Type B pancreatic cell (in vitro differentiated cells): ENCODE measurements around the gene CFAP74. TPM values are rescaled to one million over a fixed set of nuclear protein-coding genes. Genes with fewer than 3 reads are reported as not detected.

Source experiments
- DNase-seq: peaks from one replicate; pipeline ENCODE4 v3.0.0; 2021; ENCODE audit warnings: mixed read lengths; ENCODE audit not compliant: unreplicated experiment; ENCODE audit errors: extremely low spot score
- H3K27ac Mint-ChIP-seq: 2 replicates; pipeline ENCODE4 v1.8.0; 2021; ENCODE audit warnings: mild to moderate bottlenecking, mixed read lengths
- H3K27me3 Mint-ChIP-seq: 2 replicates; pipeline ENCODE4 v1.8.0; 2021; ENCODE audit warnings: mixed read lengths
- H3K36me3 Mint-ChIP-seq: 2 replicates; pipeline ENCODE4 v1.8.0; 2021; ENCODE audit warnings: mixed read lengths
- H3K4me1 Mint-ChIP-seq: one replicate; pipeline ENCODE4 v1.8.0; 2021; ENCODE audit warnings: mixed read lengths; ENCODE audit not compliant: unreplicated experiment
- H3K4me3 Mint-ChIP-seq: 2 replicates; pipeline ENCODE4 v1.8.0; 2021; ENCODE audit warnings: mild to moderate bottlenecking, mixed read lengths
- H3K9me3 Mint-ChIP-seq: 2 replicates; pipeline ENCODE4 v1.8.0; 2021; ENCODE audit warnings: mixed read lengths
- total RNA-seq: library from RNA; stranded (reverse); gene quantifications from 2 replicates; pipeline ENCODE4 v1.2.1, GENCODE V29; 2021; ENCODE audit warnings: low replicate concordance
- TF ChIP-seq, protein P1 (sequence below): fragments of 200-600 bp; sonication (generic); conservative IDR thresholded peaks from 2 replicates; pipeline ENCODE4 v1.5.0; 2021; ENCODE audit warnings: antibody characterized with exemption, mild to moderate bottlenecking

CFAP74 gene
- total RNA-seq, 1 donor from 2014 or later = 1.5 TPM

DNA sequence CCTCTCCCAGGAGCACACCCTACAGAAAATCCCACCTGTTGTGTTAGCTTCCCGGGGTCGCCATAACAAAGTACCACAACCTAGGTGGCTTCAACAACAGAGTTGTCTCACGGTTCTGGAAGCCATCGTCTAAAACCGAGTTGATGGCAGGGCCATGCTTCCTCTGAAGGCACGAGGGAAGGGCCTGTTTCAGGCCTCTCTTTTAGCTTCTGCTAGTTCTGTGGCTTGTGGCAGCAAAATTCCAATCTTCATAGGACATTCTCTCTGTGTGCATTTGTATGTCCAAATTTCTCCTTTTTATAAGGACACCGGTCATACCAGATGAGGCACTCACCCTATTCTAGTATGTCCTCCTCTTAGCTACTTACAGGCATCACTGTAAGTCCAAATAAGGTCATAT is 3.2 kb downstream of the CFAP74 start:
- H3K9me3 Mint-ChIP-seq = peaks cover 5% of the 10 kb centered on the region
- TF ChIP-seq, protein P1, sequence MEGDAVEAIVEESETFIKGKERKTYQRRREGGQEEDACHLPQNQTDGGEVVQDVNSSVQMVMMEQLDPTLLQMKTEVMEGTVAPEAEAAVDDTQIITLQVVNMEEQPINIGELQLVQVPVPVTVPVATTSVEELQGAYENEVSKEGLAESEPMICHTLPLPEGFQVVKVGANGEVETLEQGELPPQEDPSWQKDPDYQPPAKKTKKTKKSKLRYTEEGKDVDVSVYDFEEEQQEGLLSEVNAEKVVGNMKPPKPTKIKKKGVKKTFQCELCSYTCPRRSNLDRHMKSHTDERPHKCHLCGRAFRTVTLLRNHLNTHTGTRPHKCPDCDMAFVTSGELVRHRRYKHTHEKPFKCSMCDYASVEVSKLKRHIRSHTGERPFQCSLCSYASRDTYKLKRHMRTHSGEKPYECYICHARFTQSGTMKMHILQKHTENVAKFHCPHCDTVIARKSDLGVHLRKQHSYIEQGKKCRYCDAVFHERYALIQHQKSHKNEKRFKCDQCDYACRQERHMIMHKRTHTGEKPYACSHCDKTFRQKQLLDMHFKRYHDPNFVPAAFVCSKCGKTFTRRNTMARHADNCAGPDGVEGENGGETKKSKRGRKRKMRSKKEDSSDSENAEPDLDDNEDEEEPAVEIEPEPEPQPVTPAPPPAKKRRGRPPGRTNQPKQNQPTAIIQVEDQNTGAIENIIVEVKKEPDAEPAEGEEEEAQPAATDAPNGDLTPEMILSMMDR = no peak
- DNase-seq = no peak
- peak overlapping the region; percentile 64 for H3K27ac Mint-ChIP-seq
- H3K4me3 Mint-ChIP-seq = no peak overlapping the region
- no peaks in the 10 kb centered on the region for H3K36me3 Mint-ChIP-seq
- peaks cover 17% of the 10 kb centered on the region for H3K27me3 Mint-ChIP-seq
- H3K4me1 Mint-ChIP-seq = peaks cover 14% of the 10 kb centered on the region

DNA sequence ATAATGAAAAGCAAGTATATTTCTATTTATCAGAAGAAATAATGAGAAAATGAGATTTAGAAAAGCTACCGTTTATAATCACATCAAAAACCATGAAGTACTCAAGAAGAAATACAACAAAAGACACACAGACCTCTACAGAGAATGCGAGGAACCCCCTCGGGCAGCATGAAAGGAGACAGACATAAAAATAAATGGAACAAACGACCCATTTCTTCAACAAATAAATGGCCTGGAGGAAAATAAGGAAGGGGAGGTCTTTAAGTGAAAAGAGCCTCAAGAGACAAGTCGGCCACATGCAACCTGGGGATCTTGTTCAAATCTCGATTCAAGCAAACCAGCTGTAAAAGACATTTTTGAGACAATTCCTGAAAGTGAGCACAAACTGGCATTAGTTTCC is 6.0 kb downstream of the CFAP74 start:
- Mint-ChIP-seq H3K36me3 (no peaks in the 10 kb centered on the region), H3K4me3 (no peak overlapping the region), H3K4me1 (peaks cover 19% of the 10 kb centered on the region), H3K27me3 (peaks cover 15% of the 10 kb centered on the region), H3K27ac (peak overlapping the region; percentile 29), H3K9me3 (peaks cover 5% of the 10 kb centered on the region)
- no peak for DNase-seq
- TF ChIP-seq, protein P1 = no peak

DNA sequence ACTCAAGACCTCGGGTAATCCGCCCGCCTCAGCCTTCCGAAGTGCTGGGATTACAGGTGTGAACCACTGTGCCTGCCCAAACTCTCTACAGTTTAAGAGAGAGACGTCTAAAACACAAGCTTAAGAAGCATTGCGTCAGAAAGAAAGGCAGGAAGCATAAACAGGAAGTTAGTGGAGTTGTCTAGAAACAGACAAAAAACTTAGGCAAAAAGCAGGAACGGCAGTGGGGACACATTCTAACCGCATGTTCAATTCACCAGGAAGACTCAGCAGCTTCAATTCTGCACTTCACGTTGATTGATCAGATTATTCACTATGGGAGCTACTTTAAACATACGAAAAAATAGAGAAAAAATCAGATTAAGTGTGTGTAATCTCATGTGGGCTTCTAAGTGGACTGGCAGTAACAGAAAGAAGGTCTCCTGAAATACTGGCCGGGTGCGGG is 7.4 kb downstream of the CFAP74 start:
- no peak for DNase-seq
- H3K27me3 Mint-ChIP-seq = peaks cover 12% of the 10 kb centered on the region
- no peaks in the 10 kb centered on the region for H3K36me3 Mint-ChIP-seq
- H3K27ac Mint-ChIP-seq = no peak overlapping the region
- no peak overlapping the region for H3K4me3 Mint-ChIP-seq
- TF ChIP-seq, protein P1 = no peak
- H3K4me1 Mint-ChIP-seq = peaks cover 12% of the 10 kb centered on the region
- H3K9me3 Mint-ChIP-seq = no peaks in the 10 kb centered on the region

DNA sequence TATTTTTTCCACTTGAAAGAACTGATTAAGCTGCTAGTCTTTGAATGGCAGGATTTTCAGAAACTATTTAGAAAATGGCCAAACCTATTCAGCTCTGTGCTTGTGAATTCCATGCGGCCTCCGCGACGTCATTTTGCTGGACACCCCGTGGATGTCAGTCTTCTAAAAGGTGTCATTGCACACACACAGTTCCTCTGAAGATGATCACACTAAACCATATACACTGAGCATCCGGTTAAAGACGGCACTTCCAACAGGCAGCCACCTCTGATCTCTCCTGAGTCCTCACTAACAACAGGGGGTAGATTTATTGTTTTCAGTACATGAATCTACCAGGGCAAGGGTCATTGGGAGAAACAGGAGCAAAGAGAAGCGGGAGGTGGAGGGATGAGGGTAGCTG is 9.1 kb downstream of the CFAP74 start:
- no peak overlapping the region for H3K27ac Mint-ChIP-seq
- DNase-seq = no peak
- TF ChIP-seq, protein P1 = no peak
- no peaks in the 10 kb centered on the region for H3K9me3 Mint-ChIP-seq
- no peak overlapping the region for H3K4me3 Mint-ChIP-seq
- peaks cover 19% of the 10 kb centered on the region for H3K4me1 Mint-ChIP-seq
- H3K36me3 Mint-ChIP-seq = no peaks in the 10 kb centered on the region
- H3K27me3 Mint-ChIP-seq = peaks cover 12% of the 10 kb centered on the region

DNA sequence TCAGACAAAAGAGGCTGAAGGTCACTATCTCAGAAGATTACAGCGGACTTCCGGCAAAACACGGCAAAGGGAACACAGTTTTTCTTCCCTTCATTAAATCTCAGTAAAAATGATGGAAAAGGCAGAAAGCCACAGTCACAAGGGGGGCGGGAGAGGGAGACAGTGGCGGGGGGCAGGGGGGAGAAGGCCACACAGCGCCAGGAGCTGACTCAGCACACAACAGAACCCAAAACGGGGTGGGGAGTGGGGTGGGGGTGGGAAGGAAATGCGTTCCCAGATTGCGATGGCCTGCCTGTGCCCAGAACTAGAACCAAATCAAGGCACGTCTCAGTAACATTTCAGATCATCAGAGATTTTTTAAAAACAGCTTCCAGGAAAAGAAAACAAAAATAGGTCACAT is 13.4 kb downstream of the CFAP74 start:
- peaks cover 22% of the 10 kb centered on the region for H3K4me1 Mint-ChIP-seq
- H3K4me3 Mint-ChIP-seq = no peak overlapping the region
- DNase-seq = no peak

More for the DNA sequence above, 13.4 kb downstream of the CFAP74 start:
- TF ChIP-seq, protein P1 = no peak
- Mint-ChIP-seq H3K27ac (no peak overlapping the region), H3K27me3 (peaks cover 8% of the 10 kb centered on the region), H3K36me3 (no peaks in the 10 kb centered on the region), H3K9me3 (no peaks in the 10 kb centered on the region)
